HepG2 (cell line): ENCODE results near the gene MAN1A2. TPM values are rescaled to one million over a fixed set of nuclear protein-coding genes. Genes with fewer than 3 reads are reported as not detected.

ENCODE experiments used
- BRF2 ChIP-seq: sonication (generic); formaldehyde crosslinking; IDR thresholded peaks from 2 replicates; pipeline ENCODE4 v1.8.1; 2022; ENCODE audit warnings: mild to moderate bottlenecking, missing genetic modification reagents
- CC2D1A ChIP-seq: sonication (generic); formaldehyde crosslinking; IDR thresholded peaks from 2 replicates; pipeline ENCODE4 v1.8.1; 2023; ENCODE audit warnings: mild to moderate bottlenecking, missing genetic modification reagents
- JUN ChIP-seq: sonication (generic); formaldehyde crosslinking; IDR thresholded peaks from 2 replicates; pipeline ENCODE4 v1.4.0; 2020; ENCODE audit warnings: mild to moderate bottlenecking, missing genetic modification reagents
- NONO ChIP-seq, 2 experiments: fragments of 450-650 bp in 1 of 2; sonication (generic) in 1 of 2; formaldehyde crosslinking in 1 of 2; IDR thresholded peaks in 1 of 2; conservative IDR thresholded peaks in 1 of 2; 2 replicates each; pipeline versions ENCODE4 v1.6.1 to v1.8.0; 2017 to 2022; ENCODE audit warnings: mild to moderate bottlenecking in 1 of 2, missing genetic modification reagents in 1 of 2, moderate library complexity in 1 of 2
- POGZ ChIP-seq: sonication (generic); formaldehyde crosslinking; IDR thresholded peaks from 2 replicates; pipeline ENCODE4 v1.4.0; 2020; ENCODE audit warnings: mild to moderate bottlenecking, missing genetic modification reagents
- RBFOX2 ChIP-seq: fragments of 200-400 bp; formaldehyde crosslinking; IDR thresholded peaks from 2 replicates; pipeline ENCODE4 v1.6.1; 2017; ENCODE audit warnings: low read depth, mild to moderate bottlenecking, low read length
- RBM39 ChIP-seq: fragments of 200-400 bp; formaldehyde crosslinking; IDR thresholded peaks from one replicate; pipeline ENCODE4 v1.6.1; 2018; ENCODE audit warnings: antibody characterized with exemption, mild to moderate bottlenecking, low read depth, low read length; ENCODE audit not compliant: poor library complexity, severe bottlenecking
- ZC3H13 ChIP-seq: sonication (generic); formaldehyde crosslinking; IDR thresholded peaks from 2 replicates; pipeline ENCODE4 v1.8.1; 2023; ENCODE audit warnings: mild to moderate bottlenecking, missing genetic modification reagents, moderate library complexity
- ZFP90 ChIP-seq: sonication (generic); formaldehyde crosslinking; IDR thresholded peaks from 2 replicates; pipeline ENCODE4 v1.8.0; 2022; ENCODE audit warnings: missing genetic modification reagents, mild to moderate bottlenecking, inconsistent platforms, borderline replicate concordance
- ZNF142 ChIP-seq: sonication (generic); formaldehyde crosslinking; IDR thresholded peaks from 2 replicates; pipeline ENCODE4 v1.4.0; 2020; ENCODE audit warnings: missing genetic modification reagents
- ZNF326 ChIP-seq: sonication (generic); formaldehyde crosslinking; IDR thresholded peaks from 2 replicates; pipeline ENCODE4 v1.4.0; 2020; ENCODE audit warnings: missing genetic modification reagents, borderline replicate concordance
- polyA plus RNA-seq, 8 experiments: library from polyadenylated mRNA; depleted of rRNA in 3 of 8; stranded (reverse) in 7 of 8; unstranded in 1 of 8; fragments of >200 nt; fragmentation: Illumina TruSeq in 4 of 8; extraction: Trizol in 4 of 8; gene quantifications; 2 replicates each; pipeline versions ENCODE4 v1.2.1 to v1.2.3, GENCODE V29; 2011 to 2016; ENCODE audit warnings: low read depth in 4 of 8, missing spikeins in 1 of 8, mixed read lengths in 1 of 8; ENCODE audit not compliant: insufficient read depth in 1 of 8
- total RNA-seq, 5 experiments: library from RNA; depleted of rRNA; stranded (reverse); fragments of >200 nt; fragmentation: Illumina TruSeq; extraction: Trizol; gene quantifications; 2 replicates each; pipeline ENCODE4 v1.2.3, GENCODE V29; 2016; ENCODE audit warnings: low read depth in 1 of 5
- TF ChIP-seq, protein P1 (sequence below): fragments of 450-650 bp; IDR thresholded peaks from 2 replicates; pipeline ENCODE4 v1.6.1; 2017; ENCODE audit warnings: mild to moderate bottlenecking
- TF ChIP-seq, protein P2 (sequence below): sonication (generic); formaldehyde crosslinking; IDR thresholded peaks from 2 replicates; pipeline ENCODE4 v1.4.0; 2020; ENCODE audit warnings: mild to moderate bottlenecking, low read depth, missing genetic modification reagents
- TF ChIP-seq, protein P3 (sequence below): sonication (generic); formaldehyde crosslinking; IDR thresholded peaks from 2 replicates; pipeline ENCODE4 v1.4.0; 2020; ENCODE audit warnings: missing genetic modification reagents

Gene MAN1A2
- total and polyA plus RNA-seq, 2 of the 13 experiments (the other 11 are each of a cell fraction or from before 2014, with no cell fraction given): 8.0 to 19.9 TPM

- TF ChIP-seq JUN (CRISPR knock-in tag): 0 out of 2 replicates have a peak, but pooled peaks have one; percentile 16
- no peak; the same call in 1 of the 2 replicates for TF ChIP-seq ZFP90 (CRISPR knock-in tag)
- TF ChIP-seq RBM39: no peak
- no peak for TF ChIP-seq ZNF142
- TF ChIP-seq, protein P1, sequence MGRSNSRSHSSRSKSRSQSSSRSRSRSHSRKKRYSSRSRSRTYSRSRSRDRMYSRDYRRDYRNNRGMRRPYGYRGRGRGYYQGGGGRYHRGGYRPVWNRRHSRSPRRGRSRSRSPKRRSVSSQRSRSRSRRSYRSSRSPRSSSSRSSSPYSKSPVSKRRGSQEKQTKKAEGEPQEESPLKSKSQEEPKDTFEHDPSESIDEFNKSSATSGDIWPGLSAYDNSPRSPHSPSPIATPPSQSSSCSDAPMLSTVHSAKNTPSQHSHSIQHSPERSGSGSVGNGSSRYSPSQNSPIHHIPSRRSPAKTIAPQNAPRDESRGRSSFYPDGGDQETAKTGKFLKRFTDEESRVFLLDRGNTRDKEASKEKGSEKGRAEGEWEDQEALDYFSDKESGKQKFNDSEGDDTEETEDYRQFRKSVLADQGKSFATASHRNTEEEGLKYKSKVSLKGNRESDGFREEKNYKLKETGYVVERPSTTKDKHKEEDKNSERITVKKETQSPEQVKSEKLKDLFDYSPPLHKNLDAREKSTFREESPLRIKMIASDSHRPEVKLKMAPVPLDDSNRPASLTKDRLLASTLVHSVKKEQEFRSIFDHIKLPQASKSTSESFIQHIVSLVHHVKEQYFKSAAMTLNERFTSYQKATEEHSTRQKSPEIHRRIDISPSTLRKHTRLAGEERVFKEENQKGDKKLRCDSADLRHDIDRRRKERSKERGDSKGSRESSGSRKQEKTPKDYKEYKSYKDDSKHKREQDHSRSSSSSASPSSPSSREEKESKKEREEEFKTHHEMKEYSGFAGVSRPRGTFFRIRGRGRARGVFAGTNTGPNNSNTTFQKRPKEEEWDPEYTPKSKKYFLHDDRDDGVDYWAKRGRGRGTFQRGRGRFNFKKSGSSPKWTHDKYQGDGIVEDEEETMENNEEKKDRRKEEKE: no peak
- TF ChIP-seq, protein P2, sequence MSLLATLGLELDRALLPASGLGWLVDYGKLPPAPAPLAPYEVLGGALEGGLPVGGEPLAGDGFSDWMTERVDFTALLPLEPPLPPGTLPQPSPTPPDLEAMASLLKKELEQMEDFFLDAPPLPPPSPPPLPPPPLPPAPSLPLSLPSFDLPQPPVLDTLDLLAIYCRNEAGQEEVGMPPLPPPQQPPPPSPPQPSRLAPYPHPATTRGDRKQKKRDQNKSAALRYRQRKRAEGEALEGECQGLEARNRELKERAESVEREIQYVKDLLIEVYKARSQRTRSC (CRISPR knock-in tag): no peak
- no peak for TF ChIP-seq ZNF326 (CRISPR knock-in tag)
- no peak for TF ChIP-seq POGZ (CRISPR knock-in tag)
- TF ChIP-seq NONO (IDR thresholded peaks at IDR 0.05): no peak
- TF ChIP-seq NONO (CRISPR knock-in tag; conservative IDR thresholded peaks at IDR 0.05): peak; percentile 52
- TF ChIP-seq CC2D1A (CRISPR knock-in tag): no peak
- TF ChIP-seq BRF2 (CRISPR knock-in tag): no peak
- TF ChIP-seq ZC3H13 (CRISPR knock-in tag): peak; percentile 12; the same call in 1 of the 2 replicates
- TF ChIP-seq, protein P3, sequence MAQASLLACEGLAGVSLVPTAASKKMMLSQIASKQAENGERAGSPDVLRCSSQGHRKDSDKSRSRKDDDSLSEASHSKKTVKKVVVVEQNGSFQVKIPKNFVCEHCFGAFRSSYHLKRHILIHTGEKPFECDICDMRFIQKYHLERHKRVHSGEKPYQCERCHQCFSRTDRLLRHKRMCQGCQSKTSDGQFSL (CRISPR knock-in tag): no peak
- TF ChIP-seq RBFOX2: no peak; the same call in 1 of the 2 replicates
These were observed 838 bp upstream of the MAN1A2 start (continued) for GRCh38 chr1:117366177-117367045.
